Measurements from ENCODE around the gene NUFIP1.

DNA sequence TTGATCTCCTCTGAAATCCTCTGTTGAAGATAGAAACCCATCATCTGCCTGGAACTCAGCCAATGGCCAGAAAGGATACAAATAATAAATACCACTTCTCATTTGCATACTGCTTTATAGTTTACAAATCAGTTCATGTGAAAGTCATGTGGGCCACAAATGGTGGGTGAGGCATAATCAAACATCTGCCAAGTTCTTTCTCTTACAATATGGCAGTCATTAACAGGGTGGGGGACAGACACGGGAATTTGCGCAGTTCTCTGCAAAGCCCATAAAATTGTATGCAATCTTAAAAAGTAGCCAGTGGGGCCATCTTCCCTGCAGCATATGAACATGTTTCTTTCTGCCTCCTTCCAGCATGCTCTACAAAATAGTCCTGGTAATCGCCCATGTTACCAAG lies 59.6 kb downstream of the NUFIP1 start:
- no peak for TF ChIP-seq HDGF (IDR thresholded peaks at IDR 0.05; ENCODE audit: borderline replicate concordance)
- no peak for TF ChIP-seq ARNT (IDR thresholded peaks at IDR 0.05)
- no peak for TF ChIP-seq L3MBTL2 (conservative IDR thresholded peaks at IDR 0.05)
- TF ChIP-seq ZNF384 (IDR thresholded peaks at IDR 0.05), result no peak
- no peak for TF ChIP-seq BHLHE40 (IDR thresholded peaks at IDR 0.05; ENCODE audit: borderline replicate concordance)
- no peak for TF ChIP-seq SP1 (IDR thresholded peaks at IDR 0.05)
- no peak for TF ChIP-seq LEF1 (IDR thresholded peaks at IDR 0.05; ENCODE audit: borderline replicate concordance)
- TF ChIP-seq CTBP1 (IDR thresholded peaks at IDR 0.05; ENCODE audit: borderline replicate concordance), result no peak
- no peak for TF ChIP-seq FOXM1 (IDR thresholded peaks at IDR 0.05; ENCODE audit: borderline replicate concordance)
